ENCODE results near the gene AQR.

- TF ChIP-seq POLR2AphosphoS5 (IDR thresholded peaks at IDR 0.05; ENCODE audit: low read depth, low read length) = no peak
- no peak for TF ChIP-seq TAF1 (IDR thresholded peaks at IDR 0.05; ENCODE audit: borderline replicate concordance, low read depth, low read length)
These were observed 108.3 kb downstream of the AQR start for GRCh38 chr15:34861214-34861613.
